GM12878 (cell line): ENCODE data around the gene METTL23. TPM values are rescaled to one million over a fixed set of nuclear protein-coding genes. Genes with fewer than 3 reads are reported as not detected.

Experiments used
- ATAC-seq: fragments of 200-7000 bp; cut with Tn5 transposase; 3 replicates; pipeline ENCODE4 v1.9.1; 2020; ENCODE audit warnings: mild to moderate bottlenecking, moderate library complexity
- BruUV-seq: library from RNA; stranded (reverse); fragments of 400-500 nt; replicated peaks from 2 replicates; lab custom pipeline; 2021; lab: Mats Ljungman, UMichigan
- CTCF ChIA-PET: fragments of 300-600 bp; sonication (Branson Sonifier 250); formaldehyde crosslinking; extraction: SDS; loops from one replicate; lab custom pipeline; 2021; ENCODE audit warnings: inconsistent platforms; lab: Yijun Ruan, JAX
- POLR2A ChIA-PET: fragments of 350-600 bp; formaldehyde crosslinking; extraction: SDS; loops from one replicate; lab custom pipeline; 2021; ENCODE audit warnings: inconsistent platforms; lab: Charles Lee
- RAD21 ChIA-PET: fragments of 300-600 bp; sonication (Branson Sonifier 250); formaldehyde crosslinking; loops from one replicate; lab custom pipeline; 2023; ENCODE audit warnings: antibody characterized with exemption; ENCODE audit not compliant: unreplicated experiment; lab: Charles Lee
- SMC1A ChIA-PET: fragments of 300-600 bp; sonication (Branson Sonifier 250); formaldehyde crosslinking; loops from one replicate; lab custom pipeline; 2023; ENCODE audit not compliant: unreplicated experiment, uncharacterized antibody; lab: Charles Lee
- DNase-seq: peaks from one replicate; pipeline ENCODE4 v3.0.0-alpha.2; 2011; ENCODE audit warnings: low read depth, low spot score
- FAIRE-seq: peaks from 3 replicates; lab custom pipeline; 2011; peaks lifted over from hg19 to GRCh38; lab: Jason Lieb, UNC
- H2AFZ ChIP-seq: 2 replicates; pipeline ENCODE4 v1.6.0; 2011; ENCODE audit warnings: low read depth, low read length, control low read depth; ENCODE audit not compliant: control insufficient read depth
- H3K27ac ChIP-seq: 2 replicates; pipeline ENCODE4 v1.5.1; 2011; ENCODE audit warnings: control low read depth; ENCODE audit not compliant: control insufficient read depth, insufficient read depth
- H3K27me3 ChIP-seq, 2 experiments: replicated peaks in 1 of 2; 2 replicates each; pipeline versions ENCODE4 v1.6.0 to v1.6.1; 2011; ENCODE audit warnings: low read length in 1 of 2; ENCODE audit not compliant: control insufficient read depth in 2 of 2, insufficient read depth in 2 of 2
- H3K36me3 ChIP-seq, 2 experiments: 2 replicates each; pipeline ENCODE4 v1.5.1; 2011; ENCODE audit warnings: low read length in 1 of 2; ENCODE audit not compliant: control insufficient read depth in 2 of 2, insufficient read depth in 2 of 2
- H3K4me1 ChIP-seq: 2 replicates; pipeline ENCODE4 v1.6.1; 2011; ENCODE audit warnings: mild to moderate bottlenecking, low read length, moderate library complexity, mixed read lengths; ENCODE audit not compliant: control insufficient read depth, insufficient read depth
- H3K4me2 ChIP-seq: 2 replicates; pipeline ENCODE4 v1.6.0; 2011; ENCODE audit warnings: control low read depth; ENCODE audit not compliant: control insufficient read depth, insufficient read depth
- H3K4me3 ChIP-seq: fragments of 200-600 bp; sonication (generic); 2 replicates; pipeline ENCODE4 v1.5.1; 2016
- H3K79me2 ChIP-seq: 2 replicates; pipeline ENCODE4 v1.6.0; 2011; ENCODE audit warnings: low read length; ENCODE audit not compliant: control insufficient read depth, insufficient read depth
- H3K9ac ChIP-seq: 2 replicates; pipeline ENCODE4 v1.8.0; 2011; ENCODE audit warnings: low read length, control low read depth, mixed read lengths; ENCODE audit not compliant: control insufficient read depth, insufficient read depth
- H3K9me3 ChIP-seq: replicated peaks from 3 replicates; pipeline ENCODE4 v1.5.1; 2011; ENCODE audit warnings: mild to moderate bottlenecking, low read length; ENCODE audit not compliant: control insufficient read depth, insufficient read depth
- H4K20me1 ChIP-seq: 2 replicates; pipeline ENCODE4 v1.6.0; 2011; ENCODE audit not compliant: control insufficient read depth, insufficient read depth
- CEBPB ChIP-seq, 2 experiments: fragments of 150-350 bp in 1 of 2; IDR thresholded peaks; 2 replicates each; pipeline ENCODE4 v1.6.1; 2012 to 2014; ENCODE audit warnings: low read depth in 2 of 2, low read length in 2 of 2, borderline replicate concordance in 1 of 2, inconsistent platforms in 1 of 2
- ETV6 ChIP-seq, 2 experiments: fragments of 450-650 bp in 1 of 2; IDR thresholded peaks in 1 of 2; conservative IDR thresholded peaks in 1 of 2; 2 replicates each; pipeline ENCODE4 v1.6.1; 2014; ENCODE audit warnings: antibody characterized with exemption in 1 of 2, borderline replicate concordance in 1 of 2, low read depth in 1 of 2, mild to moderate bottlenecking in 1 of 2, moderate library complexity in 1 of 2
- MXI1 ChIP-seq: fragments of 150-350 bp; IDR thresholded peaks from 2 replicates; pipeline ENCODE4 v1.6.1; 2011; ENCODE audit warnings: low read depth, mild to moderate bottlenecking, inconsistent platforms, low read length, improper control_type of control experiment
- NFXL1 ChIP-seq: fragments of 450-650 bp; IDR thresholded peaks from 2 replicates; pipeline ENCODE4 v1.6.1; 2017; ENCODE audit warnings: antibody characterized with exemption, mild to moderate bottlenecking, borderline replicate concordance
- NFYB ChIP-seq: IDR thresholded peaks from 2 replicates; pipeline ENCODE4 v1.6.1; 2011; ENCODE audit warnings: low read depth, mild to moderate bottlenecking, low read length, improper control_type of control experiment, moderate library complexity; ENCODE audit not compliant: insufficient read depth
- PML ChIP-seq: IDR thresholded peaks from 2 replicates; pipeline ENCODE4 v1.6.1; 2012; ENCODE audit warnings: low read length, inconsistent platforms
- POLR2A ChIP-seq: IDR thresholded peaks from 2 replicates; pipeline ENCODE4 v1.6.1; 2011; ENCODE audit warnings: low read depth, mild to moderate bottlenecking, low read length
- POLR2AphosphoS5 ChIP-seq: IDR thresholded peaks from 2 replicates; pipeline ENCODE4 v1.6.1; 2011; ENCODE audit warnings: mild to moderate bottlenecking, low read length, inconsistent platforms
- SPI1 ChIP-seq: IDR thresholded peaks from 2 replicates; pipeline ENCODE4 v1.6.1; 2011; ENCODE audit warnings: low read depth, mild to moderate bottlenecking, low read length, moderate library complexity, borderline replicate concordance; ENCODE audit not compliant: insufficient read depth
- STAT3 ChIP-seq: IDR thresholded peaks from 2 replicates; pipeline ENCODE4 v1.6.1; 2011; ENCODE audit warnings: low read depth, low read length, improper control_type of control experiment
- TCF7 ChIP-seq: IDR thresholded peaks from 2 replicates; pipeline ENCODE4 v1.6.1; 2014; ENCODE audit warnings: antibody characterized with exemption, borderline replicate concordance
- WRNIP1 ChIP-seq: IDR thresholded peaks from 2 replicates; pipeline ENCODE4 v1.6.1; 2011; ENCODE audit warnings: low read depth, low read length, improper control_type of control experiment, borderline replicate concordance
- ZNF217 ChIP-seq: fragments of 450-650 bp; IDR thresholded peaks from 2 replicates; pipeline ENCODE4 v1.6.1; 2017; ENCODE audit warnings: antibody characterized with exemption, mild to moderate bottlenecking
- WGBS: methylation state at CpG from one replicate; pipeline ENCODE4 v1.1.6; 2016; ENCODE audit warnings: low lambda C conversion rate; ENCODE audit not compliant: insufficient replicate concordance, insufficient coverage; ENCODE audit errors: missing lambda C conversion rate; 5-methylcytosine and 5-hydroxymethylcytosine counted together
- in situ Hi-C: fragments of 300-500 bp; cut with MboI; formaldehyde crosslinking; loops from 9 replicates; pipeline ENCODE4 v1.14.3; 2018; ENCODE audit warnings: mixed read lengths
- intact Hi-C: fragments of 100-400 bp; cut with micrococcal nuclease; formaldehyde crosslinking; loops from one replicate; pipeline ENCODE4 v1.14.2; 2022; ENCODE audit not compliant: unreplicated experiment
- polyA plus RNA-seq, 11 experiments: library from polyadenylated mRNA; depleted of rRNA in 4 of 11; unstranded in 6 of 11; stranded (reverse) in 5 of 11; fragments of >200 nt; fragmentation: Nextera tagmentation in 4 of 11; fragmentation: Illumina TruSeq in 1 of 11; extraction: Ambion mirVana in 4 of 11; extraction: Trizol in 1 of 11; gene quantifications; 1 replicate in 1 of 11; 2 replicates in 10 of 11; pipeline versions ENCODE4 v1.2.1 to v1.2.3, GENCODE V29; 2011 to 2016; ENCODE audit warnings: inconsistent platforms in 2 of 11, missing spikeins in 2 of 11, low read depth in 1 of 11
- total RNA-seq, 4 experiments: library from RNA; depleted of rRNA in 3 of 4; stranded (reverse); fragments of >200 nt in 3 of 4; fragmentation: Illumina TruSeq in 1 of 4; extraction: Trizol in 1 of 4; gene quantifications; 2 replicates each; pipeline versions ENCODE4 v1.2.1 to v1.2.3, GENCODE V29; 2013 to 2021
- TF ChIP-seq, protein P1 (sequence below): fragments of 150-350 bp; IDR thresholded peaks from 2 replicates; pipeline ENCODE4 v1.6.1; 2016; ENCODE audit warnings: low read depth, low read length
- TF ChIP-seq, protein P2 (sequence below), 3 experiments: IDR thresholded peaks in 2 of 3; conservative IDR thresholded peaks in 1 of 3; 2 replicates each; pipeline ENCODE4 v1.5.1; 2011; ENCODE audit warnings: low read depth in 3 of 3, low read length in 3 of 3, mild to moderate bottlenecking in 3 of 3, control low read depth in 2 of 3, moderate library complexity in 2 of 3, inconsistent platforms in 1 of 3, mixed read lengths in 1 of 3; ENCODE audit not compliant: control insufficient read depth in 2 of 3, insufficient read depth in 1 of 3; ENCODE audit errors: extremely low read depth in 1 of 3
- TF ChIP-seq, protein P3 (sequence below): IDR thresholded peaks from 2 replicates; pipeline ENCODE4 v1.6.1; 2012; ENCODE audit warnings: mild to moderate bottlenecking, low read depth, low read length

METTL23 gene
- total and polyA plus RNA-seq, 10 of the 15 experiments (the other 5 are each of a cell fraction or from before 2014, with no cell fraction given): 25.6 to 61.5 (median 30.9) TPM

DNA sequence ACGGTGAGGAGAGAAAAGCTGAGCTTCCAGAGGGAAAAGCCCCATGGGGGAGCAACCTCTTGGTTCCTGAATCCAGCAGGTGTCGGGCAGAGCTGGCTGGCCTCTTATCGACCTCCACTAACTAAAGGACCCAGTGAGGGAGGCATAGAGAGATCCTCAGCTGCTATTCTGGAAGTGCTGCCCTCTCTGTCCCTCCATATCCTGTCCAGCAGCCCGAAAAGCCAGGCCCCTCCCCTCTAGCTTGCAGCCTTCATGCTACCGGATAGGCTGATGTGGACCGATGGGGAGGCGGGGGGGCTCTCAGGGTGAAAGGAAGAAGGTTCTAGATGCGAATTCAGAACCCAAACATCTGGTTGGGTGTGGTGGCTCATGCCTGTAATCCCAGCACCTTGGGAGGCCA lies 40.8 kb upstream of the METTL23 start:
- DNase-seq (no peak), ATAC-seq (no peak), FAIRE-seq (no peak)
- SMC1A ChIA-PET: no interaction called here
- H3K27ac ChIP-seq: no peak overlapping the region
- H3K27me3 ChIP-seq: peaks cover 0 to 1% of the 10 kb centered on the region in 2 experiments; a peak in 2 of 4 replicates
- 51% methylated on average over 8 of the region's 8 CpGs for WGBS
- no peaks in the 10 kb centered on the region for H3K9me3 ChIP-seq
- H3K9ac ChIP-seq: no peak overlapping the region
- no peaks in the 10 kb centered on the region for H4K20me1 ChIP-seq
- H3K4me1 ChIP-seq: no peaks in the 10 kb centered on the region
- no peaks in the 10 kb centered on the region for H3K79me2 ChIP-seq
- H3K4me3 ChIP-seq: no peak overlapping the region
- CTCF ChIA-PET: interaction anchor here (0.8 to 3.0 kb wide), 2 partner anchors 28 to 162 kb away, joined by 3 to 9 read pairs; no protein-coding TSS in a partner anchor
- H3K4me2 ChIP-seq: no peak overlapping the region
- H2AFZ ChIP-seq: no peak overlapping the region
- BruUV-seq: no TSS peak
- POLR2A ChIA-PET: interaction anchor here (0.5 kb wide), 1 partner anchor 24 kb away, joined by 3 read pairs; no protein-coding TSS in a partner anchor
- in situ Hi-C loops: no loop called here
- RAD21 ChIA-PET: no interaction called here
- intact Hi-C loops: no loop called here
- no peaks in the 10 kb centered on the region for H3K36me3 ChIP-seq
- TF ChIP-seq POLR2A (no peak), MXI1 (no peak), POLR2AphosphoS5 (no peak), PML (no peak), STAT3 (no peak), WRNIP1 (no peak), CEBPB (IDR thresholded peaks at IDR 0.05; ENCODE audit: borderline replicate concordance in 1 of 2, low read depth in 2 of 2, low read length in 2 of 2) (no peak), ETV6 (conservative IDR thresholded peaks at IDR 0.05 in 1 of 2, IDR thresholded peaks at IDR 0.05 in 1 of 2; ENCODE audit: borderline replicate concordance in 1 of 2, low read depth in 1 of 2) (no peak), TCF7 (no peak), NFXL1 (no peak), ZNF217 (no peak), SPI1 (no peak), NFYB (no peak)
- TF ChIP-seq, protein P1, sequence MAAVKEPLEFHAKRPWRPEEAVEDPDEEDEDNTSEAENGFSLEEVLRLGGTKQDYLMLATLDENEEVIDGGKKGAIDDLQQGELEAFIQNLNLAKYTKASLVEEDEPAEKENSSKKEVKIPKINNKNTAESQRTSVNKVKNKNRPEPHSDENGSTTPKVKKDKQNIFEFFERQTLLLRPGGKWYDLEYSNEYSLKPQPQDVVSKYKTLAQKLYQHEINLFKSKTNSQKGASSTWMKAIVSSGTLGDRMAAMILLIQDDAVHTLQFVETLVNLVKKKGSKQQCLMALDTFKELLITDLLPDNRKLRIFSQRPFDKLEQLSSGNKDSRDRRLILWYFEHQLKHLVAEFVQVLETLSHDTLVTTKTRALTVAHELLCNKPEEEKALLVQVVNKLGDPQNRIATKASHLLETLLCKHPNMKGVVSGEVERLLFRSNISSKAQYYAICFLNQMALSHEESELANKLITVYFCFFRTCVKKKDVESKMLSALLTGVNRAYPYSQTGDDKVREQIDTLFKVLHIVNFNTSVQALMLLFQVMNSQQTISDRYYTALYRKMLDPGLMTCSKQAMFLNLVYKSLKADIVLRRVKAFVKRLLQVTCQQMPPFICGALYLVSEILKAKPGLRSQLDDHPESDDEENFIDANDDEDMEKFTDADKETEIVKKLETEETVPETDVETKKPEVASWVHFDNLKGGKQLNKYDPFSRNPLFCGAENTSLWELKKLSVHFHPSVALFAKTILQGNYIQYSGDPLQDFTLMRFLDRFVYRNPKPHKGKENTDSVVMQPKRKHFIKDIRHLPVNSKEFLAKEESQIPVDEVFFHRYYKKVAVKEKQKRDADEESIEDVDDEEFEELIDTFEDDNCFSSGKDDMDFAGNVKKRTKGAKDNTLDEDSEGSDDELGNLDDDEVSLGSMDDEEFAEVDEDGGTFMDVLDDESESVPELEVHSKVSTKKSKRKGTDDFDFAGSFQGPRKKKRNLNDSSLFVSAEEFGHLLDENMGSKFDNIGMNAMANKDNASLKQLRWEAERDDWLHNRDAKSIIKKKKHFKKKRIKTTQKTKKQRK: no peak
- TF ChIP-seq, protein P2, sequence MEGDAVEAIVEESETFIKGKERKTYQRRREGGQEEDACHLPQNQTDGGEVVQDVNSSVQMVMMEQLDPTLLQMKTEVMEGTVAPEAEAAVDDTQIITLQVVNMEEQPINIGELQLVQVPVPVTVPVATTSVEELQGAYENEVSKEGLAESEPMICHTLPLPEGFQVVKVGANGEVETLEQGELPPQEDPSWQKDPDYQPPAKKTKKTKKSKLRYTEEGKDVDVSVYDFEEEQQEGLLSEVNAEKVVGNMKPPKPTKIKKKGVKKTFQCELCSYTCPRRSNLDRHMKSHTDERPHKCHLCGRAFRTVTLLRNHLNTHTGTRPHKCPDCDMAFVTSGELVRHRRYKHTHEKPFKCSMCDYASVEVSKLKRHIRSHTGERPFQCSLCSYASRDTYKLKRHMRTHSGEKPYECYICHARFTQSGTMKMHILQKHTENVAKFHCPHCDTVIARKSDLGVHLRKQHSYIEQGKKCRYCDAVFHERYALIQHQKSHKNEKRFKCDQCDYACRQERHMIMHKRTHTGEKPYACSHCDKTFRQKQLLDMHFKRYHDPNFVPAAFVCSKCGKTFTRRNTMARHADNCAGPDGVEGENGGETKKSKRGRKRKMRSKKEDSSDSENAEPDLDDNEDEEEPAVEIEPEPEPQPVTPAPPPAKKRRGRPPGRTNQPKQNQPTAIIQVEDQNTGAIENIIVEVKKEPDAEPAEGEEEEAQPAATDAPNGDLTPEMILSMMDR (IDR thresholded peaks at IDR 0.05 in 2 of 3, conservative IDR thresholded peaks at IDR 0.05 in 1 of 3; ENCODE audit: control insufficient read depth in 2 of 3, extremely low read depth in 1 of 3, insufficient read depth in 1 of 3, low read depth in 3 of 3, low read length in 3 of 3): no peak
- TF ChIP-seq, protein P3, sequence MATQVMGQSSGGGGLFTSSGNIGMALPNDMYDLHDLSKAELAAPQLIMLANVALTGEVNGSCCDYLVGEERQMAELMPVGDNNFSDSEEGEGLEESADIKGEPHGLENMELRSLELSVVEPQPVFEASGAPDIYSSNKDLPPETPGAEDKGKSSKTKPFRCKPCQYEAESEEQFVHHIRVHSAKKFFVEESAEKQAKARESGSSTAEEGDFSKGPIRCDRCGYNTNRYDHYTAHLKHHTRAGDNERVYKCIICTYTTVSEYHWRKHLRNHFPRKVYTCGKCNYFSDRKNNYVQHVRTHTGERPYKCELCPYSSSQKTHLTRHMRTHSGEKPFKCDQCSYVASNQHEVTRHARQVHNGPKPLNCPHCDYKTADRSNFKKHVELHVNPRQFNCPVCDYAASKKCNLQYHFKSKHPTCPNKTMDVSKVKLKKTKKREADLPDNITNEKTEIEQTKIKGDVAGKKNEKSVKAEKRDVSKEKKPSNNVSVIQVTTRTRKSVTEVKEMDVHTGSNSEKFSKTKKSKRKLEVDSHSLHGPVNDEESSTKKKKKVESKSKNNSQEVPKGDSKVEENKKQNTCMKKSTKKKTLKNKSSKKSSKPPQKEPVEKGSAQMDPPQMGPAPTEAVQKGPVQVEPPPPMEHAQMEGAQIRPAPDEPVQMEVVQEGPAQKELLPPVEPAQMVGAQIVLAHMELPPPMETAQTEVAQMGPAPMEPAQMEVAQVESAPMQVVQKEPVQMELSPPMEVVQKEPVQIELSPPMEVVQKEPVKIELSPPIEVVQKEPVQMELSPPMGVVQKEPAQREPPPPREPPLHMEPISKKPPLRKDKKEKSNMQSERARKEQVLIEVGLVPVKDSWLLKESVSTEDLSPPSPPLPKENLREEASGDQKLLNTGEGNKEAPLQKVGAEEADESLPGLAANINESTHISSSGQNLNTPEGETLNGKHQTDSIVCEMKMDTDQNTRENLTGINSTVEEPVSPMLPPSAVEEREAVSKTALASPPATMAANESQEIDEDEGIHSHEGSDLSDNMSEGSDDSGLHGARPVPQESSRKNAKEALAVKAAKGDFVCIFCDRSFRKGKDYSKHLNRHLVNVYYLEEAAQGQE: no peak
